Jurkat, Clone E6-1 (cell line): ENCODE data around the gene MMS19.
"Not testable (repeated sequence)": the region's sequence is repeated elsewhere in the genome, so short reads cannot be mapped to it uniquely, and the experiment has no call there.

Experiments used
- DNase-seq: peaks from one replicate; pipeline ENCODE4 v3.0.0-alpha.2; 2011; ENCODE audit warnings: low read depth, low spot score
- H3K4me3 ChIP-seq: 2 replicates; pipeline ENCODE4 v1.5.1; 2011; ENCODE audit warnings: mild to moderate bottlenecking, low read length, control low read depth, moderate library complexity

Gene MMS19

DNA sequence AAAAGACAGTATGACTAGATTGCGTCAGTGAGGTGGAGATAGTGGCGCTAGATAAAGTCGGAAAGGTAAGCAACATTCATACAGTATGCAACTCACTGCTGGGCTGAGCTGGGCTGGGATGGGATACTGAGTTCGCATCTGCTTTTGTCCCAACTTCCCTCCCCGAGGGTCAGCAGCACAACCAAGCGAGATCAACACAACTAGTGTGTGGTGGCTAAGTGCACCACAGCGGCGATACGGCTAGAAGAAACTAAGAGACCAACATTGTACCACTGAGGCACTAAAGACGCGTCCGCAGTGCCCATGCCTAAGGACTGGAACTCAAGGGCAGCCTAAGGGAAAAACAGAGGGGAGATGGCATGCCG is 52.9 kb downstream of the MMS19 start:
- peak overlapping the region; percentile 82 for H3K4me3 ChIP-seq
- no peak for DNase-seq

DNA sequence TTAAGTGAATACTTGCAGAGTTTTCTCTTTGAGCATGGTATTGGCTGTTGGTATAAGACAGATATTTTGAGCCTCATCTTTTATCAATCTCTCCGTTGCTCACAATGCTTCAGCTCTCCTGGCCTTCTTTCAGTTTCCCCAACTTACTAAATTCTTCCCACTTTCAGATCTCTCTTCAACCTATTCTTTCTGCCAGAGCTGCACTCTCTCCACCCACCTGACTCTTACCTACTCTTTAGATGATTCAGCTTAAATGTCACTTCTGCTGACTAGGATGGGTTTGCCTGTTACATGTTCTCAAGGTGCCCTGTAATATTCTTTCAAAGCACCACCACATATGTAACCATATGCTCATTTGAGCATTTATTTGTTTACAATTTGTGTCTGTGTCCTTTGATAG is 54.0 kb downstream of the MMS19 start:
- no peak for DNase-seq
- no peak overlapping the region for H3K4me3 ChIP-seq

DNA sequence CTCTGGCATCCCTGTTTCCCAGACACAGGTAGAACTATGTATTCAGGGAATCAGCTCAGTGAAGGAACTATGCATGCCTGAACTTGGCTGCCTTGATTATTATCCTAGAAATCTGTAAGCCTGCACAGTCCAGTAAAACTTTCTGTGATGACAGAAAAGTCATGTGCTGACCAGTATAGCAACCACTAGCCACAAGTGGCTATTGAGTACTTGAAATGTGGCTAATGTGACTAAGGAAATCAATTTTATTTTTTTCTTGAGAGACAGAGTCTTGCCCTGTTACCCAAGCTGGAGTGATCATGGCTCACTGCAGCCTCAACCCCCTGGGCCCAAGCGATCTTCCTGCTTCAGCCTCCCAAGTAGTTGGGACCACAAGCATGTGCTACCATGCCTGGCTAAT is 55.9 kb downstream of the MMS19 start:
- no peak for DNase-seq

DNA sequence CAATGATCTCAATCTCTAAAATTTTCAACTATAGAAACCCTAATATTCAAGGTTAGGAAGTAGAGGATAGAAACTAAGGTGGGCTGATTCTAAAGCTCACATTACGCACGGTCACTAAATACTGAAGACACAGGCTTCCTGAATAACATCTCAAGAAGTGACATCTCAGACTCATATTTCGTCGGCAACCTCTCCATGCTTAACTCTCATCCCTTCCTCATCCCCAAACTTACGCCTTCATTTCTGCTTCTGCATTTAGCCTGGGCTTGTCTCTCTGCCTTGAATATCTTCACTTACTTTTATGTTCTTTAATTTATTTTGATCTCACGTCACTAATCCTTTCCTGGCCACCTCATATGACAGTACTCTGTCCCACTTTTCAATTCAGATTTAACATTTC is 63.0 kb downstream of the MMS19 start:
- no peak for DNase-seq
- H3K4me3 ChIP-seq, result no peak overlapping the region

More for the DNA sequence above, 55.9 kb downstream of the MMS19 start:
- no peak overlapping the region for H3K4me3 ChIP-seq

DNA sequence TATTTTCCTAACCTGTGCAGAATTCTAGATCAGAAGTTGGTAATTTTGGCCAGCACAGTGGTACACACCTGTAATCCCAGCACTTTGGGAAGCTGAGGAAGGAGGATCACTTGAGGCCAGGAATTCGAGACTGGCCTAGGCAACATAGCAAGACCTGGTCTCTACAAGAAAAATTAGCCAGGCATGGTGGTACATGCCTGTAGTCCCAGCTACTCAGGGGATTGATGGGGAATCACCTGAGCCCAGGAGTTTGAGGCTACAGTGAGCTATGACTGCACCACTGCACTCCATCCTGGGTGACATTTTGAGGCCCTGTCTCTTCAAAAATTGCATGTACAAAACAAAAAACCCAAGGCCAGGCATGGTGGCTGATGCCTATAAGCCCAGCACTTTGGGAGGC is 63.7 kb downstream of the MMS19 start:
- DNase-seq, result no peak
- no peak overlapping the region for H3K4me3 ChIP-seq

DNA sequence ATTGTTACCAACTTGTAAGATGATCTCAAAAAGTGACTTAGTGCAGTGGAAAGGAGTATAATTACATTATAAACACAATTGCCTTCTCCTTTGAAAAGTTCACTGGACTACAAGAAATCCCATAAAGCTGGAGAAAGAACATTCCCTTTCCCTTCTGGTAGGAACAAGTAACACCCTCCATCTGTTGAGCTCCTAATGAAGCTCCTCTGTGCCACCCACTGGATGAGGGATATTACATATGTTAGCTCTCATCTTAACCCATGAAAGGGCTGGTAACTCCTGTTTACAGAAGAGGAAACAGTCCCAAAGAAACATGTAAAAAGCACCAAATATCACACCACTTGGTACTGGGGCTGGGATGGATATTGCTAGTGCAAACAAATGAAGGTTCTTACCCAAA is 64.2 kb downstream of the MMS19 start:
- DNase-seq, result no peak
- no peak overlapping the region for H3K4me3 ChIP-seq

DNA sequence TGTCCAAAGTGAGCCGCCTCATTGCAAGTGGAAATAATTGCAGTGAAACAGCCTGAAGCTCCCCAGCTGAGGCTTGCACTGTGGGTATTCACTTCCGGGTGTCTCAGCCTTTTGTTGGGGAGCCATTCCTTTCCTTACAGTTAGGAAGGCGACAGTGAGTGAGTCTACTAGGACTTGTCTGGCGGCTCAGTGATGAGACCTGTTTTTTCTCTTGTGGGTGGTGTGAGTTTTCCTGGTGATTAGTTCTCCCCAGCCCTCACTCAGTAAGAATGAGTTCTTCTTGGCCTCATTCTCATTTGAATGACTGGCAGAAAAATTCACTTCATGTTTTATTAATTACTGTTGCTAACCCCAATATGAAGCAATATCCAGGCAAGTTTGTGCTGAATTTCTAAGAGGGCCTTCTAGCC is 69.6 kb downstream of the MMS19 start:
- DNase-seq, result peak; percentile 57
- H3K4me3 ChIP-seq, result peak overlapping the region; percentile 97

DNA sequence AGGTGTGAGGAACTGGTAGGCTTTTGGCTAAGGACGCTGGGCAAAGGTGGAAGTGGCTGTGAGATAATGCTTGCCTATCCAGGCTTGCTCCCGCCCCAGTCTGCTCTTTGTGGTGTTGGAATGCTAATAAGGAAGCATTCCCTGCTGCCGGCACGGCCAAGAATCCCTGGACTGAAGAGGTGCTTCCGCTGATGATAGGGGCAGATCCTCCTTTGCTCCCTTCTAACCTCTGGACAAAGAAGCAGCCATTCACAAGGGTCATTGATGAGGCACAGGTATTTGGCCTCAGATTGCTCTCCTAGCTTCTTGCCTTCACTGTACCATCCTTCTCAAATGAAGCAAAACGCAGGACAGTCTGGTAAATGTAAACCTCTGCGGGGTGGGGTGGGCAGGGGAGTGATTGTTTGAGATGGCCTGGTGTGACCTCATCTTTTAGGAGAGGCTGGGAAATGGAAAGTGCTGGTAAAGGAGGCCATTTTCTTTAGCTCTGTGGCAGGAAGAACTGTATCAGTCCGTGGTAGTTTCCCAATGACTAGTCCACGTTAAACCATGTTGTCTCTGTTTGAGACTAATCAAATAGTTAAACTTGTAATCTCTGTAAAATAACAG is 70.5 kb downstream of the MMS19 start:
- H3K4me3 ChIP-seq, result peak overlapping the region; percentile 97
- no peak for DNase-seq

DNA sequence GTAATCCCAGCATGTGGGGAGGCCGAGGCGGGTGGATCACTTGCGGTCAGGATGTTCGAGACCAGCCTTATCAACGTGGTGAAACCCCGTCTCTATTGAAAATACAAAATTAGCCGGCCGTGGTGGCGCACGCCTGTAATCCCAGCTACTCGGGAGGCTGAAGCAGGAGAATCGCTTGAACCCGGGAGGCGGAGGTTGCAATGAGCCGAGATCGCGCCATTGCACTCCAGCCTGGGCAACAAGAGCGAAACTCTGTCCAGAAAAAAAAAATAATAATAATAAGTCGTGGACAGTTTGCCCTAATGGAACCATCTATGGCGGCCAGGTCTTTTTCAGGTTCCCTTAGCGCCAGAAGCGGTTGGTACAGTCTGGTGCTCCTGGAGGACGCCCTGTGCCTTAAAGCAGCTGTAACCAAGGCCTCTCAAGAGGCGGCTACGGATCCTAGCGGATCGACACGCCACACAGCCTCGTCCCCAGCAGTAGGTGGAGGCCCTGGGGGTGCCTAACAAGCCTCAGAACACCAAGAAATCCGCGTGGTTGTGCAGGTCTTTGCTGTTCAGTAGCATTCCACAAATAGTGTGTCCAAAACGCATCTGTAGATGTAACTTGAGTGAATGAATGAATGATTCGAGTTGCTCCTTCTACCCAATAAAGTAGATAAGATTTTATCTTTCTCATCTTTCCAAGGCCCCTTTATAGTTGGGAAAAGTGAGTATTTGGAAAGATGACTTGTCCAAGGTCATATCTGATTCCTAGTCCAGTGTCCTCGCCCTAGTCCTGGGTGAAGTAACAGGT is 71.2 kb downstream of the MMS19 start:
- DNase-seq, result no peak
- peak overlapping the region; percentile 97 for H3K4me3 ChIP-seq

DNA sequence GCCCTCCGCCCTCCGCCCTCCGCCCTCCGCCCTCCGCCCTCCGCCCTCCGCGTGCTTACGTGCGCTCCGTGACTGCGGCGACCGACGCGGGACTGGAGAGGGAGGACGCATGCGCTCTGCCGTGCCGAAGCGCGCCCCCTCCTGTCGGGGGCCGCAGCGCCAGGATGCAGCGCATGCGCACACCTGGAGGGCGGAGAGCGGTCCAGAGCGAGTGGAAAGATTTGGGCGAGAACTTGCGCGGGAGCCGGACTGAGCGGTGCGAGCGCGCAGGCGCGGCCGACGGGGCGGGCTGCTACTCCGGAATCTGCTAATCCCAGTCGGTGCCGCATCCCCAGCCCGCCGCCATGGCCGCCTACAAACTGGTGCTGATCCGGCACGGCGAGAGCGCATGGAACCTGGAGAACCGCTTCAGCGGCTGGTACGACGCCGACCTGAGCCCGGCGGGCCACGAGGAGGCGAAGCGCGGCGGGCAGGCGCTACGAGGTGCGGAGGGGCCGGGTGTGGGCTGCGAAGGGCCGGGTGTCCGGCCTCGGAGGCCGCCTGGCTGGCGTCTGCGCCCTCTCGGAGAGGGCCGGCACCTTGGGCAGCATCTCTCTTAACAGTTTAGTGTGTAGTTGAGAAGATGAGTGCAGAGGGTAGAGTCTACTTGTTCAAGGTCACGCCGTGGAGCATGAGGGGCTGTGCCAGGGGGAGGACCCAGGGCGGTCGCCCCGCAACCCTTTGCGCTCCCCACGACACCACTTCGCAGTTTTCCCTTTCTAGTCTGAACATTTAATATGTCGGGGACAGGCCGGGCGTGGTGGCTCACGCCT is 72.1 kb downstream of the MMS19 start, which contains the start of gene PGAM1:
Gene PGAM1 (plus strand): TSS at position 228 of the 812 bp plus-strand sequence. CDS start 117 bp downstream, at position 345.
- peak; percentile 96 for DNase-seq
- peak within 1 kb of the TSS; percentile 97 for H3K4me3 ChIP-seq

DNA sequence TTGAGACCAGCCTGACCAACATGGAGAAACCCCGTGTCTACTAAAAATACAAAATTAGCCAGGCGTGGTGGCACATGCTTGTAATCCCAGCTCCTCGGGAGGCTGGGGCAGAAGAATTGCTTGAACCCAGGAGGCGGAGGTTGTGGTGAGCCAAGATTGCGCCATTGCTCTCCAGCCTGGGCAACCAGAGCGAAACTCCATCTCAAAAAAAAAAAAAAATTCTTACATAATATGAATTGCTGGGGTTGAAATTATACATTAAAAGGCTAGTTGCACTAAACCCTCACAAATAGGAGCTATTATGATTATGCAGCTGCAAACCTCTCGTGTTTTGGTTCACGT is 74.5 kb downstream of the MMS19 start:
- not testable (repeated sequence) for DNase-seq, H3K4me3 ChIP-seq

DNA sequence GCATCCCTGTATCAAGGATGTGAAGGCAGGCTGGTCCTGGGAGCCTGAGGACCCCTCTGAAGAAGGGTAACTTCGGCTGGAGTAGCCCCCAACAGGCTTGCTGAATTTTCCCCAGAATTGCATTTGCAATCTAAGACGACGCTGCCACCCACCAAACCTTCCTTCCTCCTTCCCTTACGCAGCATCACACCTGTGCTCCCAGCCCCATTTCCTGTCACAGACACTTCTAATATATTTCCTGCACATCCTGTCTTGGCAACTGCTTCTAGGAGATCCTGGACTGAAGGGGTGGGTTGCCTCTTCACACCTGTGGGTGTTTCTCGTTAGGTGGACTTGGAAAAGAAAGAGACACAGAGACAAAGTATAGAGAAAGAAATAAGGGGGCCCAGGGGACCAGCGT is 81.7 kb downstream of the MMS19 start:
- peak; percentile 76 for DNase-seq
- peak overlapping the region; percentile 3; the same call in 1 of the 2 replicates for H3K4me3 ChIP-seq

DNA sequence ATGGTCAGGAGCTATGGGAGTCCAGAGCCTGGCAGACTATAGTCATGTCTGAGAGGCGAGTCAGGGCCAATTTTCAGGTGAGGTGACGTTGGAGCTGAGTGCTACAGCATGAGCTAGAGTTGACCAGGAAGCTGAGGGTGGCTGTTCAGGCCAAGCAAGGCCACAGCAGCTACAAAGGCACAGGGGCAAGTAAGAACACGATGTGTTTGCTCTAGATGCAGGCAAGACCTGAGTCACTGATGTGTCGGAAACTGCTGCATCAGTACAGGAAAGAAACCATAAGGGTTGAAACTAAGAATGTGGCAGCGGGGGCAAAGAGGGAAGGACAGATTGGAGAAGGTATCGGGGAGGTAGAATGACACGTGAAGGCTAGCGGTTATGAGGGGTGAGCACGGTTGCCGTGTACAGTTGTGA is 85.3 kb downstream of the MMS19 start:
- no peak overlapping the region for H3K4me3 ChIP-seq
- DNase-seq, result no peak

DNA sequence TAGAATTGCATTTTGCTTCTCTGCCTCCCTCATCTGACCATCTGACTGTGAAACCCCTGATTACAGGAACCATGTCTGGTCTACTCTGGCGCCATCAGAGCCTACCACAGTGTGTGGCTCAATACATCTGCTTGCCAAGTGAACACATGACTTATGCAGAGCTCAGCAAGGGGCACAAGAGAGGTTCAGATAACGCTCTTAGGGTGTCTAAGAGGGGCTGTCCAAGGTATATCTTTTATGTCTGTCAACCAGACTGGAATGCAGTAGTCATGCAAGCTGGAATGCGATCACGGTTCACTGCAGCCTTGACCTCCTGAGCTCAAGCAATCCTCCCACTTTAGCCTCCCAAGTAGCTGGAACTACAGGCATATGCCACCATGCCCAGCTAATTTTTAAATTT is 86.8 kb downstream of the MMS19 start:
- DNase-seq, result no peak
- H3K4me3 ChIP-seq, result no peak overlapping the region

DNA sequence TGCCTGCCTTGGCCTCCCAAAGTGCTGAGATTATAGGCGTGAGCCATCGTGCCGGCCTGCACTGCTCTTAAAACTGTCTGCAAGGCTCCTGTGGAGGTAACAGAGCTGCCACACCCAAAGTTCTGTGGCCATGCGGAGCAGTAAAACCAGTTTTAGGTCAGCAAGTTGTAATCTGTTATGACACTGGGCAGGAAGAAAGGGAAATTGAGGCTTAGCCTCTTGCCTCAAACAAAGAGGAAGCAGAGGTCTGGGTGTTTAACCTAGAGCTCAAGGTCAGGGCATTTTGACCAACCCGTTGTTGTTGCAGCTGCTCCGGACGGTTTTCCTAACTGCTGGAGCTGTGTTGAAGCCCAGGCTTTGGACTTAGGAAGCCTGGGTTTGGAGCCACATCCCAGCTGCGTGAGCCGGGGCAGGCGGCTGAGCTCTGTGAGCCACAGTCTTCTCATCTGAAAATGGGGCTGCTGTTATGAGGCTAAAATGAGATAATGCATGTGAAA is 89.7 kb downstream of the MMS19 start:
- DNase-seq, result no peak
- H3K4me3 ChIP-seq, result no peak overlapping the region
